ENCODE data around the gene FBXO10. TPM values are rescaled to one million over a fixed set of nuclear protein-coding genes. Genes with fewer than 3 reads are reported as not detected.
"Not testable (repeated sequence)": the region's sequence is repeated elsewhere in the genome, so short reads cannot be mapped to it uniquely, and the experiment has no call there.

FBXO10 gene
- total and polyA plus RNA-seq, 9 donors, result 3.0 to 7.2 (median 4.7) TPM

DNA sequence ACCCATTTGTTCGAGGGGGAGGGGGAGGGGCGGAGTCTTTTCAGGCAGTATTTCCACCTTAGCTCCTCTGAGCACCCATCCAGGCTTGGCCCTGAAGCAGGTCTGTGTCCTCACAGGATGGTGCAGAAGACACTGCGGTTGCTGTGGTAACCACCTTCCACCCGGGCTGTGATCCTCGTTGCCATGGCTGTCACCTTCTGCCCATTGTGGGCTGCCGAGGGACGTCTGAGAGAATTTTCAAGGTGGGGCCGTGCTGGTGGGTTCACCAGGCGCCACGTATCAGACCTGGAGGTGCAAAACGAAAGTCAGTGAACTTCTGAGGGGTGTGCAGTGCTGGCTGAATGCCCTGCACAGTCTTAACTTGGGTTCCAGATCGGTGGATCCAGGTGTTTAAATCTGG lies 63.7 kb downstream of the FBXO10 start:
- whole genome bisulfite sequencing, 3 donors, result 76 to 79% (median 77%) methylated on average over 12 of the region's 12 CpGs
- Histone ChIP-seq H3K4me3 (no peak overlapping the region), H3K4me1 (ENCODE audit: insufficient read depth) (no peaks in the 10 kb centered on the region), H3K9me3 (no peaks in the 10 kb centered on the region), H3K27me3 (no peaks in the 10 kb centered on the region), H3K36me3 (no peaks in the 10 kb centered on the region), H3K27ac (no peak overlapping the region)
- no peak for DNase-seq
- TF ChIP-seq POLR2A (IDR thresholded peaks at IDR 0.05), result no peak
- TF ChIP-seq, protein P1, sequence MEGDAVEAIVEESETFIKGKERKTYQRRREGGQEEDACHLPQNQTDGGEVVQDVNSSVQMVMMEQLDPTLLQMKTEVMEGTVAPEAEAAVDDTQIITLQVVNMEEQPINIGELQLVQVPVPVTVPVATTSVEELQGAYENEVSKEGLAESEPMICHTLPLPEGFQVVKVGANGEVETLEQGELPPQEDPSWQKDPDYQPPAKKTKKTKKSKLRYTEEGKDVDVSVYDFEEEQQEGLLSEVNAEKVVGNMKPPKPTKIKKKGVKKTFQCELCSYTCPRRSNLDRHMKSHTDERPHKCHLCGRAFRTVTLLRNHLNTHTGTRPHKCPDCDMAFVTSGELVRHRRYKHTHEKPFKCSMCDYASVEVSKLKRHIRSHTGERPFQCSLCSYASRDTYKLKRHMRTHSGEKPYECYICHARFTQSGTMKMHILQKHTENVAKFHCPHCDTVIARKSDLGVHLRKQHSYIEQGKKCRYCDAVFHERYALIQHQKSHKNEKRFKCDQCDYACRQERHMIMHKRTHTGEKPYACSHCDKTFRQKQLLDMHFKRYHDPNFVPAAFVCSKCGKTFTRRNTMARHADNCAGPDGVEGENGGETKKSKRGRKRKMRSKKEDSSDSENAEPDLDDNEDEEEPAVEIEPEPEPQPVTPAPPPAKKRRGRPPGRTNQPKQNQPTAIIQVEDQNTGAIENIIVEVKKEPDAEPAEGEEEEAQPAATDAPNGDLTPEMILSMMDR (IDR thresholded peaks at IDR 0.05), result no peak
- TF ChIP-seq EP300 (IDR thresholded peaks at IDR 0.05), result no peak
- intact Hi-C loops (cut with DNase I), result no loop called here

DNA sequence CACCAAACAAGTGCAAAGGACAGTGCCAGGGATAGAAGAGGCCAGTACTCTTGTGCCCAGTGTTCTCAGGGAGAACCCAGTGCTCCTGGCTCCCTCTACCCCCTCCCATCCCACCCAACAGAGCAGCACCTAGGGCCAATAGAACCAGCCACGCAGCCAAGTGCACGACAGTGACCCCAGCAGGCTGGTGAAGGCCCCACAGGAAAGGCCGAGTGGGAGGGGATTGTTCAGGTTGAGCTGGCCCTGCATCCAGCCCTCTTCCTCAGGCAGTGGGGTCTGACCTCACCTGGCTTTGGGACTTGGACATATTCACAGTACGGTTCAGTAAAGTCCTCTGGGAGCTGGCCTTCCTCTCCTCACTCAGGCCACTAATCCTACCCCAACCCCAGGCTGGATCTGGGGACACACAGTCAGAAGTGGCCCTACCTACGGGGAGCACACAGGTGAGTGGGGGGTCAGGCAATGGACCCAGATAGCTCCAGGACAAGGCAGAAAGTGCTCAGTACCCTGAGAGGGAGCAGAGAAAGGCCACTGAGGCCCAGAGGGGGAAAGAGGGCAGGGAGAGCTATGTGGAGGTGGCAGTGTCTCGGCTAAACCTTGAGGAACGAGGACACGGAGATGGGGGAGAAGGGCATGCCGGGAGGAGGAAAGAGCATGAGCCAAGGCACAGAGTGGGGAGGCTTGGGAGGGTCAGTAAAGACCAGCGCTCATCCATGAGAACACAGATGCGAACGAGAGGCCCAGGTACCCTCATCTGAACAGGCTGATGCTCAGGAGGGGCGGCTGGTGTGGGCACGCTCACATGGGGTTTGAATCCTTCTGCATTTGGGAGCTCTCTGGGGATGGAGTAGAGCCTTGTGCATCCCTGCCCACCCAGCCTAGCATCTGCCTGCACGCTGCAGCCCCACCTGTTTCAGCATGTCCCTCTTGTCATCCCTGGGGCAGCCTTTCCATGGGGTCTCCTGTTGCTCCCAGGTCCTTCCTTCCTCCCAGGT lies 64.9 kb downstream of the FBXO10 start:
- Histone ChIP-seq H3K36me3 (no peaks in the 10 kb centered on the region), H3K4me3 (no peak overlapping the region), H3K9me3 (no peaks in the 10 kb centered on the region), H3K27me3 (no peaks in the 10 kb centered on the region), H3K4me1 (ENCODE audit: insufficient read depth) (no peaks in the 10 kb centered on the region), H3K27ac (no peak overlapping the region)
- intact Hi-C loops (cut with DNase I), result no loop called here
- TF ChIP-seq EP300 (IDR thresholded peaks at IDR 0.05) (no peak), POLR2A (IDR thresholded peaks at IDR 0.05) (no peak)
- TF ChIP-seq, protein P1 (IDR thresholded peaks at IDR 0.05), result no peak
- no peak for DNase-seq
- 84 to 87% (median 86%) methylated on average over 15 of the region's 15 CpGs for WGBS, 3 donors

DNA sequence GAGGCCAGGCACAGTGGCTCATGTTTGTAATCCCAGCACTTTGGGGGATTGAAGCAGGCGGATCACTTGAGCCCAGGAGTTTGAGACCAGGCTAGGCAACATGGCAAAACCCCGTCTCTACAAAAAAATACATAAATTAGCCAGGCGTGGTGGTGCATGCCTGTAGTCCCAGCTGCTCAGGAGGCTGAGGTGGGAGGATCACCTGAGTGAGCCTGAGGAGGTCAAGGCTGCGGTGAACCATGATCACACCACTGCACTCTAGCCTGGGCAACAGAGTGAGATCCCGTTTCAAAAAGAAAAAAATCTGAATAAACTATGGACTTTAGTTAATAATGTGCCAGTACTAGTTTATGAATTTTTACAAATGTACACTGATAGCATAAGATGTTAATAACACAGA lies 66.1 kb downstream of the FBXO10 start:
- H3K4me1 ChIP-seq (ENCODE audit: insufficient read depth); H3K36me3 ChIP-seq; H3K4me3 ChIP-seq; DNase-seq; H3K27me3 ChIP-seq; H3K27ac ChIP-seq; intact Hi-C loops (cut with DNase I); H3K9me3 ChIP-seq: not testable (repeated sequence)
- 79 to 84% (median 81%) methylated on average over 5 of the region's 5 CpGs for WGBS, 3 donors

DNA sequence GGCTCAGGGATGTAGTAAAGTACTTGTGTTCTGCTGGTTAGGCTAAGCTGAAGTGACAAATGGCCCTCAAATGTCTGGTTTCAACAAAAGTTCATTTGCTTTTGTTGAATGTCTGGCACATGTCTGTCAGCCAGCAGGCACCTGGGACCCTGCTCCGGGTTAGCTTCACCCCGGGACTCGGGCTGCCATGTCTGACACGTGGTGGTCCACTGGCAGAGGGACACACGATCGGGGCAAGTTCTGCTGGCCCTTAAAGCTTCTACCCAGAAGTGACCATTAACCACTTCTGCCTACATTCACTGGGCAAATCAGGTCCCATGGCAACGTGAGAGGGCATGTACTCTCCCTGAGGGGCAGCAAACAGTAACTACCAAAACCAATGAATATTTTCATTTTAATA lies 66.6 kb downstream of the FBXO10 start:
- H3K9me3 ChIP-seq, result no peaks in the 10 kb centered on the region
- no peak overlapping the region for H3K27ac ChIP-seq
- intact Hi-C loops (cut with DNase I), result no loop called here
- H3K36me3 ChIP-seq, result no peaks in the 10 kb centered on the region
- H3K4me1 ChIP-seq (ENCODE audit: insufficient read depth), result no peaks in the 10 kb centered on the region
- no peak for DNase-seq
- WGBS, 3 donors, result 81 to 85% (median 85%) methylated on average over 7 of the region's 7 CpGs
- TF ChIP-seq, protein P1 (IDR thresholded peaks at IDR 0.05), result no peak
- TF ChIP-seq EP300 (IDR thresholded peaks at IDR 0.05), result no peak
- TF ChIP-seq POLR2A (IDR thresholded peaks at IDR 0.05), result no peak
- H3K4me3 ChIP-seq, result no peak overlapping the region
- no peaks in the 10 kb centered on the region for H3K27me3 ChIP-seq

DNA sequence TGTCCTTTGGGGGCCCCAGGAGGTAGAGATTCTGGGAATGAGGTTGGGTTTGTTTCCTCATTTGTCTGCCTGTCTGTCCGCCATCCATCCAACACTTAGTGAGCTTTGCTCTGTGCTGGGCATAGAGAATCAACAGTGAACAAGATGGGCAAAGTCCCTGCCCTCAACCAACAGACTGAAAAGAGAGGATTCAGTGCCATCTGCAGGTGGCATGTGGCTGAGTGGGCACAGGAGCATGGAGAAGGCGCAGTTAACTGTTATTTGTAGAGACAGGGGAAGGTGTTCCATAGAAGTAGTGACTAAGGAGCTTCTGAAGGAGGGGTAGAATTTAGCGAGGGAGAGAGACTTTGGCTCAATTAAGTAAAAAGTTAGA lies 67.4 kb downstream of the FBXO10 start:
- intact Hi-C loops (cut with DNase I), result no loop called here
- Histone ChIP-seq H3K4me1 (ENCODE audit: insufficient read depth) (no peaks in the 10 kb centered on the region), H3K27ac (no peak overlapping the region), H3K4me3 (no peak overlapping the region), H3K36me3 (no peaks in the 10 kb centered on the region), H3K27me3 (no peaks in the 10 kb centered on the region), H3K9me3 (no peaks in the 10 kb centered on the region)
- no peak for DNase-seq
- WGBS, 3 donors, result 89 to 94% (median 90%) methylated on average over 3 of the region's 3 CpGs
- TF ChIP-seq, protein P1 (IDR thresholded peaks at IDR 0.05), result no peak
- no peak for TF ChIP-seq EP300 (IDR thresholded peaks at IDR 0.05)
- no peak for TF ChIP-seq POLR2A (IDR thresholded peaks at IDR 0.05)
